A549 (cell line): ENCODE data around the gene GFPT1.

Experiments
- EP300 ChIP-seq, 2 experiments: fragments of >200 bp; sonication (Bioruptor Twin); formaldehyde crosslinking; IDR thresholded peaks; 2 replicates in 1 of 2; 3 replicates in 1 of 2; pipeline ENCODE4 v1.6.1; 2016 to 2017
- JUNB ChIP-seq: fragments of >200 bp; sonication (Bioruptor Twin); formaldehyde crosslinking; IDR thresholded peaks from 2 replicates; pipeline ENCODE4 v1.6.1; 2016
- POLR2A ChIP-seq: IDR thresholded peaks from 2 replicates; pipeline ENCODE4 v1.6.1; 2012; ENCODE audit warnings: mild to moderate bottlenecking, low read length
- RARB ChIP-seq: fragments of 250-450 bp; sonication (Bioruptor Pico); IDR thresholded peaks from 2 replicates; pipeline ENCODE4 v1.8.0; 2021; ENCODE audit warnings: mild to moderate bottlenecking, moderate library complexity
- ZFP36 ChIP-seq: fragments of 450-650 bp; IDR thresholded peaks from 2 replicates; pipeline ENCODE4 v1.6.1; 2014; ENCODE audit warnings: borderline replicate concordance; ENCODE audit not compliant: partially characterized antibody
- TF ChIP-seq, protein P1 (sequence below): fragments of >200 bp; sonication (Bioruptor Twin); formaldehyde crosslinking; IDR thresholded peaks from 3 replicates; pipeline ENCODE4 v1.6.1; 2016
- TF ChIP-seq, protein P2 (sequence below): fragments of >200 bp; sonication (Bioruptor Twin); formaldehyde crosslinking; IDR thresholded peaks from 3 replicates; pipeline ENCODE4 v1.5.1; 2016
- TF ChIP-seq, protein P3 (sequence below): IDR thresholded peaks from 2 replicates; pipeline ENCODE4 v1.6.1; 2012

DNA sequence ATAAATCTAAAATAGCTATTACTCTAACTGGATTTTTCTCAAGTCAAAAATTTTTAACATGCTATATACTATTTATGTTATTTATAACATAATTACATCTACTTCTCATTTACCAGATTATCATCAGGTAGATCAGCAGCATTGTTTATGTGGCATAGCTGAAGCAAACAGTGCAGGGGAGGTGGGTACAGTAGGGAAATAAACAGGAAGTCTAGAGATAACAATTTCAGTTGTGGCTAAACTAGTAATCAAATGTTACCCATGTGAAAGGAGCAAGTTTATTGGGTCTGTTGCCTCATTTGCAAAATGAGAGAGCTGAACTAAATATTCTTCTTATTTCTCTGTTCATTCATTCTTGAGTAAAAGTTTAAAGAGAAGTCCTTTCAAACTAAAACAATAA lies 27.7 kb downstream of the GFPT1 start:
- TF ChIP-seq, protein P1, sequence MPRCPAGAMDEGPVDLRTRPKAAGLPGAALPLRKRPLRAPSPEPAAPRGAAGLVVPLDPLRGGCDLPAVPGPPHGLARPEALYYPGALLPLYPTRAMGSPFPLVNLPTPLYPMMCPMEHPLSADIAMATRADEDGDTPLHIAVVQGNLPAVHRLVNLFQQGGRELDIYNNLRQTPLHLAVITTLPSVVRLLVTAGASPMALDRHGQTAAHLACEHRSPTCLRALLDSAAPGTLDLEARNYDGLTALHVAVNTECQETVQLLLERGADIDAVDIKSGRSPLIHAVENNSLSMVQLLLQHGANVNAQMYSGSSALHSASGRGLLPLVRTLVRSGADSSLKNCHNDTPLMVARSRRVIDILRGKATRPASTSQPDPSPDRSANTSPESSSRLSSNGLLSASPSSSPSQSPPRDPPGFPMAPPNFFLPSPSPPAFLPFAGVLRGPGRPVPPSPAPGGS: no peak
- TF ChIP-seq, protein P2, sequence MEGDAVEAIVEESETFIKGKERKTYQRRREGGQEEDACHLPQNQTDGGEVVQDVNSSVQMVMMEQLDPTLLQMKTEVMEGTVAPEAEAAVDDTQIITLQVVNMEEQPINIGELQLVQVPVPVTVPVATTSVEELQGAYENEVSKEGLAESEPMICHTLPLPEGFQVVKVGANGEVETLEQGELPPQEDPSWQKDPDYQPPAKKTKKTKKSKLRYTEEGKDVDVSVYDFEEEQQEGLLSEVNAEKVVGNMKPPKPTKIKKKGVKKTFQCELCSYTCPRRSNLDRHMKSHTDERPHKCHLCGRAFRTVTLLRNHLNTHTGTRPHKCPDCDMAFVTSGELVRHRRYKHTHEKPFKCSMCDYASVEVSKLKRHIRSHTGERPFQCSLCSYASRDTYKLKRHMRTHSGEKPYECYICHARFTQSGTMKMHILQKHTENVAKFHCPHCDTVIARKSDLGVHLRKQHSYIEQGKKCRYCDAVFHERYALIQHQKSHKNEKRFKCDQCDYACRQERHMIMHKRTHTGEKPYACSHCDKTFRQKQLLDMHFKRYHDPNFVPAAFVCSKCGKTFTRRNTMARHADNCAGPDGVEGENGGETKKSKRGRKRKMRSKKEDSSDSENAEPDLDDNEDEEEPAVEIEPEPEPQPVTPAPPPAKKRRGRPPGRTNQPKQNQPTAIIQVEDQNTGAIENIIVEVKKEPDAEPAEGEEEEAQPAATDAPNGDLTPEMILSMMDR: no peak
- TF ChIP-seq RARB (CRISPR knock-in tag) (no peak), EP300 (IDR thresholded peaks at IDR 0.05) (no peak), POLR2A (no peak), ZFP36 (no peak), JUNB (no peak)
- TF ChIP-seq, protein P3, sequence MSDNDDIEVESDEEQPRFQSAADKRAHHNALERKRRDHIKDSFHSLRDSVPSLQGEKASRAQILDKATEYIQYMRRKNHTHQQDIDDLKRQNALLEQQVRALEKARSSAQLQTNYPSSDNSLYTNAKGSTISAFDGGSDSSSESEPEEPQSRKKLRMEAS: no peak
